HL-60 (cell line): ENCODE results near the gene RAPSN.

Source experiments
- DNase-seq, 2 experiments: peaks; one replicate each; pipeline ENCODE4 v3.0.0-alpha.2; 2010 to 2020; ENCODE audit warnings: low read depth in 1 of 2, low spot score in 1 of 2
- H3K27ac ChIP-seq: fragments of 250-450 bp; sonication (Bioruptor Pico); replicated peaks from 2 replicates; pipeline ENCODE4 v1.5.1; 2020; ENCODE audit warnings: mild to moderate bottlenecking, moderate library complexity
- H3K27me3 ChIP-seq: fragments of 250-450 bp; sonication (Bioruptor Pico); 2 replicates; pipeline ENCODE4 v1.5.1; 2021; ENCODE audit warnings: mild to moderate bottlenecking, moderate library complexity; ENCODE audit not compliant: insufficient read depth, poor library complexity, severe bottlenecking
- H3K4me3 ChIP-seq: replicated peaks from 2 replicates; pipeline ENCODE4 v1.5.1; 2011; ENCODE audit warnings: mild to moderate bottlenecking, control low read depth, low read length; ENCODE audit not compliant: insufficient read depth
- GABPA ChIP-seq: IDR thresholded peaks from 2 replicates; pipeline ENCODE4 v1.6.1; 2012; ENCODE audit warnings: low read depth
- POLR2AphosphoS5 ChIP-seq: IDR thresholded peaks from 2 replicates; pipeline ENCODE4 v1.6.1; 2012; ENCODE audit warnings: low read depth
- SPI1 ChIP-seq: IDR thresholded peaks from 2 replicates; pipeline ENCODE4 v1.6.1; 2012; ENCODE audit warnings: low read depth, mild to moderate bottlenecking, borderline replicate concordance
- TF ChIP-seq, protein P1 (sequence below): IDR thresholded peaks from 2 replicates; pipeline ENCODE4 v1.6.1; 2012; ENCODE audit warnings: low read depth; ENCODE audit not compliant: insufficient replicate concordance
- TF ChIP-seq, protein P2 (sequence below): IDR thresholded peaks from one replicate; pipeline ENCODE4 v1.5.1; 2011; ENCODE audit warnings: low read length, control low read depth, inconsistent platforms; ENCODE audit not compliant: insufficient read depth

RAPSN gene

DNA sequence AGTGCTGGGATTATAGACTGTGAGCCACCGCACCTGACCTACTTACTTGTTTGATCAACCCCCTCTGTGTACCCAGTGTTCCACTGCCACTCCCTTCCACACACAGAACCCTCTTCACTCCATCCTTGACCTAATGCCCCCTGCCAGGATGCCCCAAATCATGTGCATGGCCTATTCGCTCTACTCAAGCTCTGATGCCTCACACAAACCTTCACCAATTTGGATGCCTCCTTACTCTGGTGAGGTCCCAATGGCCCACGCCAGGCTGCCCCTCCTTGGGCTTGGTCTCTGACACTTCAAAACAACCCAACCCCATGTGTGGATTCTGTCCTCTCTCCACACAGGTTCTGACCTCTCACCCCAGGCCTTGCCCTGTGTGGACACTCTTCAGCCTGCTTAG, 13.2 kb downstream of the RAPSN start:
- DNase-seq = no peak
- no peak overlapping the region for H3K4me3 ChIP-seq
- H3K27ac ChIP-seq = no peak overlapping the region
- H3K27me3 ChIP-seq = no peaks in the 10 kb centered on the region
- TF ChIP-seq POLR2AphosphoS5 (no peak), SPI1 (no peak), GABPA (no peak)
- TF ChIP-seq, protein P1, sequence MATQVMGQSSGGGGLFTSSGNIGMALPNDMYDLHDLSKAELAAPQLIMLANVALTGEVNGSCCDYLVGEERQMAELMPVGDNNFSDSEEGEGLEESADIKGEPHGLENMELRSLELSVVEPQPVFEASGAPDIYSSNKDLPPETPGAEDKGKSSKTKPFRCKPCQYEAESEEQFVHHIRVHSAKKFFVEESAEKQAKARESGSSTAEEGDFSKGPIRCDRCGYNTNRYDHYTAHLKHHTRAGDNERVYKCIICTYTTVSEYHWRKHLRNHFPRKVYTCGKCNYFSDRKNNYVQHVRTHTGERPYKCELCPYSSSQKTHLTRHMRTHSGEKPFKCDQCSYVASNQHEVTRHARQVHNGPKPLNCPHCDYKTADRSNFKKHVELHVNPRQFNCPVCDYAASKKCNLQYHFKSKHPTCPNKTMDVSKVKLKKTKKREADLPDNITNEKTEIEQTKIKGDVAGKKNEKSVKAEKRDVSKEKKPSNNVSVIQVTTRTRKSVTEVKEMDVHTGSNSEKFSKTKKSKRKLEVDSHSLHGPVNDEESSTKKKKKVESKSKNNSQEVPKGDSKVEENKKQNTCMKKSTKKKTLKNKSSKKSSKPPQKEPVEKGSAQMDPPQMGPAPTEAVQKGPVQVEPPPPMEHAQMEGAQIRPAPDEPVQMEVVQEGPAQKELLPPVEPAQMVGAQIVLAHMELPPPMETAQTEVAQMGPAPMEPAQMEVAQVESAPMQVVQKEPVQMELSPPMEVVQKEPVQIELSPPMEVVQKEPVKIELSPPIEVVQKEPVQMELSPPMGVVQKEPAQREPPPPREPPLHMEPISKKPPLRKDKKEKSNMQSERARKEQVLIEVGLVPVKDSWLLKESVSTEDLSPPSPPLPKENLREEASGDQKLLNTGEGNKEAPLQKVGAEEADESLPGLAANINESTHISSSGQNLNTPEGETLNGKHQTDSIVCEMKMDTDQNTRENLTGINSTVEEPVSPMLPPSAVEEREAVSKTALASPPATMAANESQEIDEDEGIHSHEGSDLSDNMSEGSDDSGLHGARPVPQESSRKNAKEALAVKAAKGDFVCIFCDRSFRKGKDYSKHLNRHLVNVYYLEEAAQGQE = no peak
- TF ChIP-seq, protein P2, sequence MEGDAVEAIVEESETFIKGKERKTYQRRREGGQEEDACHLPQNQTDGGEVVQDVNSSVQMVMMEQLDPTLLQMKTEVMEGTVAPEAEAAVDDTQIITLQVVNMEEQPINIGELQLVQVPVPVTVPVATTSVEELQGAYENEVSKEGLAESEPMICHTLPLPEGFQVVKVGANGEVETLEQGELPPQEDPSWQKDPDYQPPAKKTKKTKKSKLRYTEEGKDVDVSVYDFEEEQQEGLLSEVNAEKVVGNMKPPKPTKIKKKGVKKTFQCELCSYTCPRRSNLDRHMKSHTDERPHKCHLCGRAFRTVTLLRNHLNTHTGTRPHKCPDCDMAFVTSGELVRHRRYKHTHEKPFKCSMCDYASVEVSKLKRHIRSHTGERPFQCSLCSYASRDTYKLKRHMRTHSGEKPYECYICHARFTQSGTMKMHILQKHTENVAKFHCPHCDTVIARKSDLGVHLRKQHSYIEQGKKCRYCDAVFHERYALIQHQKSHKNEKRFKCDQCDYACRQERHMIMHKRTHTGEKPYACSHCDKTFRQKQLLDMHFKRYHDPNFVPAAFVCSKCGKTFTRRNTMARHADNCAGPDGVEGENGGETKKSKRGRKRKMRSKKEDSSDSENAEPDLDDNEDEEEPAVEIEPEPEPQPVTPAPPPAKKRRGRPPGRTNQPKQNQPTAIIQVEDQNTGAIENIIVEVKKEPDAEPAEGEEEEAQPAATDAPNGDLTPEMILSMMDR = no peak

GRCh38 chr11:47434011-47434786, 14.7 kb downstream of the RAPSN start:
- TF ChIP-seq, protein P2 = no peak
- no peak for TF ChIP-seq POLR2AphosphoS5
- TF ChIP-seq, protein P1 = no peak
- no peak for TF ChIP-seq SPI1
- no peak for TF ChIP-seq GABPA
- DNase-seq = no peak
- no peak overlapping the region for H3K27ac ChIP-seq
- H3K27me3 ChIP-seq = no peaks in the 10 kb centered on the region
- H3K4me3 ChIP-seq = no peak overlapping the region

GRCh38 chr11:47433157-47433556, 15.8 kb downstream of the RAPSN start:
- H3K27ac ChIP-seq = no peak overlapping the region
- no peaks in the 10 kb centered on the region for H3K27me3 ChIP-seq
- TF ChIP-seq GABPA (no peak), POLR2AphosphoS5 (no peak), SPI1 (no peak)
- TF ChIP-seq, protein P2 = no peak
- TF ChIP-seq, protein P1 = no peak
- no peak for DNase-seq
- H3K4me3 ChIP-seq = no peak overlapping the region
